PC-9 (cell line): ENCODE data around the gene MGRN1. TPM values are rescaled to one million over a fixed set of nuclear protein-coding genes. Genes with fewer than 3 reads are reported as not detected.

Experiments used
- BruUV-seq: library from RNA; stranded (reverse); fragments of 400-500 nt; replicated peaks from 2 replicates; lab custom pipeline; 2021; lab: Mats Ljungman, UMichigan
- CTCF ChIA-PET: fragments of 300-600 bp; sonication (Branson Sonifier 250); formaldehyde crosslinking; loops from one replicate; lab custom pipeline; 2022; ENCODE audit warnings: antibody characterized with exemption; lab: Charles Lee
- POLR2A ChIA-PET: fragments of 300-600 bp; sonication (Branson Sonifier 250); formaldehyde crosslinking; loops from one replicate; lab custom pipeline; 2022; ENCODE audit warnings: antibody characterized with exemption; ENCODE audit not compliant: unreplicated experiment; lab: Charles Lee
- DNase-seq, 2 experiments: peaks; one replicate each; pipeline versions ENCODE4 v3.0.0 to v3.0.0-alpha.2; 2015 to 2022; ENCODE audit warnings: mixed read lengths in 1 of 2
- H2AFZ ChIP-seq: fragments of 200-600 bp; sonication (generic); 2 replicates; pipeline ENCODE4 v1.8.1; 2017; ENCODE audit warnings: antibody characterized with exemption
- H3F3A ChIP-seq: fragments of 200-600 bp; sonication (generic); 2 replicates; pipeline ENCODE4 v1.8.1; 2017; ENCODE audit warnings: antibody characterized with exemption, mild to moderate bottlenecking, low read depth; ENCODE audit not compliant: insufficient read depth
- H3K27ac ChIP-seq: fragments of 200-600 bp; sonication (generic); 2 replicates; pipeline ENCODE4 v1.6.1; 2016; ENCODE audit warnings: mixed run types
- H3K27me3 ChIP-seq: fragments of 200-600 bp; sonication (generic); 2 replicates; pipeline ENCODE4 v1.6.1; 2016; ENCODE audit warnings: low read depth, mixed run types; ENCODE audit not compliant: insufficient read depth
- H3K36me3 ChIP-seq: fragments of 200-600 bp; sonication (generic); 2 replicates; pipeline ENCODE4 v1.6.1; 2016; ENCODE audit warnings: low read depth, mixed run types
- H3K4me1 ChIP-seq: fragments of 200-600 bp; sonication (generic); replicated peaks from 2 replicates; pipeline ENCODE4 v1.6.1; 2016; ENCODE audit warnings: mixed run types; ENCODE audit not compliant: insufficient read depth
- H3K4me2 ChIP-seq: fragments of 200-600 bp; sonication (generic); 2 replicates; pipeline ENCODE4 v1.6.1; 2017; ENCODE audit warnings: mixed run types
- H3K4me3 ChIP-seq: fragments of 200-600 bp; sonication (generic); 2 replicates; pipeline ENCODE4 v1.6.1; 2016; ENCODE audit warnings: mixed run types
- H3K79me2 ChIP-seq: fragments of 200-600 bp; sonication (generic); 2 replicates; pipeline ENCODE4 v1.6.1; 2017; ENCODE audit warnings: low read depth, mixed run types
- H3K9me2 ChIP-seq: fragments of 200-600 bp; sonication (generic); 2 replicates; pipeline ENCODE4 v1.8.1; 2017; ENCODE audit warnings: mild to moderate bottlenecking; ENCODE audit not compliant: insufficient read depth
- H3K9me3 ChIP-seq: fragments of 200-600 bp; sonication (generic); 2 replicates; pipeline ENCODE4 v1.8.1; 2016; ENCODE audit warnings: low read depth; ENCODE audit not compliant: insufficient read depth
- H4K20me1 ChIP-seq: fragments of 200-600 bp; sonication (generic); 2 replicates; pipeline ENCODE4 v1.8.1; 2017; ENCODE audit not compliant: insufficient read depth
- CTCF ChIP-seq: fragments of 200-600 bp; sonication (generic); conservative IDR thresholded peaks from 2 replicates; pipeline ENCODE4 v1.6.1; 2017; ENCODE audit warnings: mixed run types, antibody characterized with exemption, mild to moderate bottlenecking, moderate library complexity
- EZH2 ChIP-seq: fragments of 200-600 bp; sonication (generic); IDR thresholded peaks from 2 replicates; pipeline ENCODE4 v1.8.0; 2017; ENCODE audit warnings: antibody characterized with exemption, low read depth
- intact Hi-C: fragments of 100-400 bp; cut with micrococcal nuclease; formaldehyde crosslinking; loops from one replicate; pipeline ENCODE4 v1.10.0; 2022; ENCODE audit not compliant: unreplicated experiment
- total RNA-seq: library from RNA; stranded (reverse); gene quantifications from 2 replicates; pipeline ENCODE4 v1.2.3, GENCODE V29; 2021

Gene MGRN1
- total RNA-seq, 1 experiment from 2014 or later = 70.4 TPM

GRCh38 chr16:4706871-4707270, 82.2 kb downstream of the MGRN1 start:
- TF ChIP-seq CTCF (no peak), EZH2 (no peak)
- Histone ChIP-seq H4K20me1 (no peaks in the 10 kb centered on the region), H3K9me3 (no peaks in the 10 kb centered on the region), H2AFZ (no peak overlapping the region), H3K36me3 (peaks cover 14% of the 10 kb centered on the region; the same call in 1 of the 2 replicates), H3K27ac (no peak overlapping the region), H3K79me2 (no peaks in the 10 kb centered on the region), H3K4me2 (no peak overlapping the region), H3K4me3 (no peak overlapping the region), H3F3A (no peaks in the 10 kb centered on the region), H3K4me1 (no peaks in the 10 kb centered on the region), H3K27me3 (no peaks in the 10 kb centered on the region), H3K9me2 (no peaks in the 10 kb centered on the region)
- ChIA-PET CTCF (interaction anchor here (0.5 kb wide), 1 partner anchor 239 kb away, joined by 6 read pairs; no protein-coding TSS in a partner anchor), POLR2A (no interaction called here)
- BruUV-seq = no TSS peak
- DNase-seq = no peak
- intact Hi-C loops = no loop called here

- no peaks in the 10 kb centered on the region for H3F3A ChIP-seq
Observed at GRCh38 chr16:4709481-4709880, 84.9 kb downstream of the MGRN1 start.

GRCh38 chr16:4713663-4714501, 89.3 kb downstream of the MGRN1 start:
- Histone ChIP-seq H3K4me2 (no peak overlapping the region), H3K9me2 (no peaks in the 10 kb centered on the region), H3K27me3 (no peaks in the 10 kb centered on the region), H3K27ac (no peak overlapping the region), H2AFZ (no peak overlapping the region), H4K20me1 (no peaks in the 10 kb centered on the region), H3K79me2 (no peaks in the 10 kb centered on the region), H3K36me3 (0 out of 2 replicates have a peak, but pooled peaks cover 14% of the 10 kb centered on the region), H3K9me3 (no peaks in the 10 kb centered on the region), H3K4me3 (no peak overlapping the region), H3F3A (no peaks in the 10 kb centered on the region), H3K4me1 (no peaks in the 10 kb centered on the region)
- no TSS peak for BruUV-seq
- POLR2A ChIA-PET = no interaction called here
- TF ChIP-seq CTCF (no peak), EZH2 (no peak)
- CTCF ChIA-PET = no interaction called here
- no peak for DNase-seq
- intact Hi-C loops = no loop called here

More at GRCh38 chr16:4709481-4709880, 84.9 kb downstream of the MGRN1 start:
- no peaks in the 10 kb centered on the region for H3K79me2 ChIP-seq
- H3K9me3 ChIP-seq = no peaks in the 10 kb centered on the region
- CTCF ChIA-PET = no interaction called here
- no peak overlapping the region for H3K4me2 ChIP-seq
- H3K36me3 ChIP-seq = 0 out of 2 replicates have a peak, but pooled peaks cover 14% of the 10 kb centered on the region
- no peaks in the 10 kb centered on the region for H3K27me3 ChIP-seq
- H3K4me3 ChIP-seq = no peak overlapping the region
- POLR2A ChIA-PET = interaction anchor here (0.6 kb wide), 1 partner anchor 23 kb away, joined by 5 read pairs; no protein-coding TSS in a partner anchor
- no peaks in the 10 kb centered on the region for H4K20me1 ChIP-seq
- no peaks in the 10 kb centered on the region for H3K4me1 ChIP-seq
- no peak overlapping the region for H3K27ac ChIP-seq
- DNase-seq = no peak
- no peaks in the 10 kb centered on the region for H3K9me2 ChIP-seq
- TF ChIP-seq CTCF = no peak
- TF ChIP-seq EZH2 = no peak
- intact Hi-C loops = no loop called here
- no TSS peak for BruUV-seq
- no peak overlapping the region for H2AFZ ChIP-seq
